Transverse colon (tissue), 4 donors: Measurements from ENCODE around the gene ELAVL3. TPM values are rescaled to one million over a fixed set of nuclear protein-coding genes. Genes with fewer than 3 reads are reported as not detected.

Source experiments
- DNase-seq: peaks from one replicate; pipeline ENCODE4 v3.0.0-alpha.2; 2019
- H3K27ac ChIP-seq, 4 donors: fragments of 200-600 bp; sonication (generic); 2 replicates each; pipeline ENCODE4 v1.5.1; 2016 to 2018; ENCODE audit warnings: inconsistent platforms in 4 of 4
- H3K27me3 ChIP-seq: fragments of 200-600 bp; sonication (generic); 2 replicates; pipeline ENCODE4 v1.5.1; 2017; ENCODE audit warnings: inconsistent platforms
- H3K36me3 ChIP-seq, 4 donors: fragments of 200-600 bp; sonication (generic); 2 replicates each; pipeline ENCODE4 v1.5.1; 2017 to 2019; ENCODE audit warnings: inconsistent platforms in 4 of 4
- H3K4me1 ChIP-seq, 4 donors: fragments of 200-600 bp; sonication (generic); 2 replicates each; pipeline ENCODE4 v1.5.1; 2017 to 2020; ENCODE audit warnings: inconsistent platforms in 4 of 4
- H3K4me3 ChIP-seq, 4 donors: fragments of 200-600 bp; sonication (generic); 1 replicate in 1 of 4; 2 replicates in 3 of 4; pipeline versions ENCODE4 v1.5.1 to v1.6.1; 2017 to 2019; ENCODE audit warnings: inconsistent platforms in 4 of 4
- H3K9me3 ChIP-seq, 2 donors: fragments of 200-600 bp; sonication (generic); 2 replicates each; pipeline ENCODE4 v1.5.1; 2017 to 2019; ENCODE audit warnings: inconsistent platforms in 2 of 2
- EP300 ChIP-seq: sonication (generic); formaldehyde crosslinking; IDR thresholded peaks from one replicate; pipeline ENCODE4 v1.6.1; 2017; ENCODE audit warnings: antibody characterized with exemption, low read depth
- POLR2A ChIP-seq: fragments of 450-650 bp; IDR thresholded peaks from one replicate; pipeline ENCODE4 v1.6.1; 2016; ENCODE audit warnings: antibody characterized with exemption, mild to moderate bottlenecking, moderate library complexity
- POLR2AphosphoS5 ChIP-seq, 3 donors: sonication (generic); formaldehyde crosslinking; IDR thresholded peaks; one replicate each; pipeline ENCODE4 v1.6.1; 2016; ENCODE audit warnings: antibody characterized with exemption in 3 of 3
- WGBS, 2 donors: methylation state at CpG; one replicate each; pipeline ENCODE4 v1.1.5; 2018; ENCODE audit warnings: low coverage in 1 of 2; 5-methylcytosine and 5-hydroxymethylcytosine counted together
- in situ Hi-C, 4 donors: fragments of 200-750 bp; cut with MboI; loops; one replicate each; pipeline versions ENCODE4 v1.15.0 to v1.15.1; 2017; ENCODE audit warnings: low sequenced_read_pairs in 3 of 4, low pct_ligation_motif_present in 1 of 4, low pct_unique_long_range_greater_than_20kb in 1 of 4
- intact Hi-C: fragments of 100-400 bp; cut with DNase I; formaldehyde crosslinking; loops from one replicate; pipeline ENCODE4 v1.15.1; 2023; ENCODE audit warnings: low total_unique reads
- total RNA-seq, 4 donors: library from RNA; depleted of rRNA; stranded (reverse); fragments of >200 nt; gene quantifications; one replicate each; pipeline ENCODE4 v1.1.0, GENCODE V29; 2016
- TF ChIP-seq, protein P1 (sequence below), 5 experiments: fragments of 200-600 bp in 3 of 5; fragments of 450-650 bp in 2 of 5; sonication (generic) in 3 of 5; IDR thresholded peaks; 1 replicate in 2 of 5; 2 replicates in 3 of 5; pipeline ENCODE4 v1.5.1; 2016 to 2017; ENCODE audit warnings: antibody characterized with exemption in 5 of 5, inconsistent platforms in 3 of 5, mild to moderate bottlenecking in 2 of 5, moderate library complexity in 1 of 5

The ELAVL3 gene
- total RNA-seq, 4 donors from 2014 or later = 0.27 to 3.2 (median 1.3) TPM; not detected in 1

DNA sequence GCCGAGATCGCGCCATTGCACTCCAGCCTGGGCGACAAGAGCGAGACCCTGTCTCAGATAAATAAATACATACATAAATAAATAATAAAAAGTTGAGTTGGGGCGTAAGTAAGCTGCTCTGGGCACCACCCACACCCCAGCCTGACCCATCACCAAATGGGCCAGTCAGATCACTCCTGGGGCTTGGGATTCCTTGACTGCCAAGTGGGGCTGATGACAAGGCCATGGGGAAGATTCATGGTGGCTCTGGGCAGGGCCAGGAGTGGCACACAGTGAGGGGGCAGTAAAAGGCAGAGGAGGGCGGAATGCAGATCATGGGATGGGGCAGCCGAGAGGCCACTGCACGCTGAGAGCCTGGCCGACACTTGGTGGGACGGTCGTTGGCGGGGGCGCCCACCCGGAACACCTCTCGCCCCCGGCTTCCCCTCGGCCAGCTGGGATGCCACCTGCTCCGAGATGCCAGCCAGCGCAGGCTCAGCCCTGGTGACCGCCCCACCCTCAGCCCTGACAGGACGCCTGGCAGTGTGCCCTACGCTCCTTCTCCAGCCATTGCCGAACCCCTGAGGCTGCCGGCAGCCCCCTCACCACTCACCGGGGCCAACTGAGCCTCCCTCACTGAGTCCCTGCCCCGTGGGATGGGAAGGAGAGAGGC, 13.9 kb upstream of the ELAVL3 start:
- Histone ChIP-seq H3K4me1 (peaks cover 0 to 5% (median 3%) of the 10 kb centered on the region in 4 donors), H3K4me3 (no peak overlapping the region), H3K9me3 (no peaks in the 10 kb centered on the region), H3K27ac (no peak overlapping the region), H3K36me3 (no peaks in the 10 kb centered on the region), H3K27me3 (no peaks in the 10 kb centered on the region)
- in situ Hi-C loops = loop anchor here in 2 of 4 donors (25.0 kb wide), 2 partner anchors 107 to 207 kb away; partner anchors contain the start of genes EPOR (in 1 of the 2) and TSPAN16 (in 1 of the 2)
- 93 to 100% methylated on average over 1 to 25 of the region's 27 CpGs for WGBS, 2 donors
- intact Hi-C loops = no loop called here
- no peak for DNase-seq
- TF ChIP-seq POLR2A (no peak), POLR2AphosphoS5 (IDR thresholded peaks at IDR 0.05) (no peak), EP300 (no peak)
- TF ChIP-seq, protein P1, sequence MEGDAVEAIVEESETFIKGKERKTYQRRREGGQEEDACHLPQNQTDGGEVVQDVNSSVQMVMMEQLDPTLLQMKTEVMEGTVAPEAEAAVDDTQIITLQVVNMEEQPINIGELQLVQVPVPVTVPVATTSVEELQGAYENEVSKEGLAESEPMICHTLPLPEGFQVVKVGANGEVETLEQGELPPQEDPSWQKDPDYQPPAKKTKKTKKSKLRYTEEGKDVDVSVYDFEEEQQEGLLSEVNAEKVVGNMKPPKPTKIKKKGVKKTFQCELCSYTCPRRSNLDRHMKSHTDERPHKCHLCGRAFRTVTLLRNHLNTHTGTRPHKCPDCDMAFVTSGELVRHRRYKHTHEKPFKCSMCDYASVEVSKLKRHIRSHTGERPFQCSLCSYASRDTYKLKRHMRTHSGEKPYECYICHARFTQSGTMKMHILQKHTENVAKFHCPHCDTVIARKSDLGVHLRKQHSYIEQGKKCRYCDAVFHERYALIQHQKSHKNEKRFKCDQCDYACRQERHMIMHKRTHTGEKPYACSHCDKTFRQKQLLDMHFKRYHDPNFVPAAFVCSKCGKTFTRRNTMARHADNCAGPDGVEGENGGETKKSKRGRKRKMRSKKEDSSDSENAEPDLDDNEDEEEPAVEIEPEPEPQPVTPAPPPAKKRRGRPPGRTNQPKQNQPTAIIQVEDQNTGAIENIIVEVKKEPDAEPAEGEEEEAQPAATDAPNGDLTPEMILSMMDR (IDR thresholded peaks at IDR 0.05) = no peak

DNA sequence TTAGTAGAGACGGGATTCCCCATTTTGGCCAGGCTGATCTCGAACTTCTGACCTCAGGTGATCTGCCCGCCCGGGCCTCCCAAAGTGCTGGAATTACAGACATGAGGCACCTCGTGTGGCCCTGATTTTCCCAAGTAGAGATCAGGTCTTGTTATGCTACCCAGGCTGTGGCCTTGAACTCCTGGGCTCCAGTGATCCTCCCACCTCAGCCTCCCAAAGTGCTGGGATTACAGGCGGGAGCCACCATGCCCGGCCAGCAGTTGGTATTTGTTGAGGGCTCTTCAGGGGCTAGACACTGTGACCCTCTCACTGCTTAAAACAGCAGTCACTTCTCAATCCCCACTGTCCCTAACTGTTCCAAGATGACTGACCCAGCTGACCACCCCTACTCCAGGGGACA, 8.5 kb upstream of the ELAVL3 start:
- Histone ChIP-seq H3K4me3 (no peak overlapping the region), H3K27ac (no peak overlapping the region), H3K36me3 (peaks cover 0 to 4% (median 0%) of the 10 kb centered on the region in 4 donors), H3K27me3 (no peaks in the 10 kb centered on the region), H3K4me1 (peaks cover 0 to 5% (median 3%) of the 10 kb centered on the region in 4 donors), H3K9me3 (no peaks in the 10 kb centered on the region)
- intact Hi-C loops = no loop called here
- 80% methylated on average over 7 of the region's 7 CpGs; no CpG with 5 or more reads in 1 of the 2 donors for WGBS, 2 donors
- TF ChIP-seq, protein P1 (IDR thresholded peaks at IDR 0.05) = no peak
- DNase-seq = no peak
- in situ Hi-C loops = loop anchor here in 2 of 4 donors (25.0 kb wide), 2 partner anchors 102 to 202 kb away; partner anchors contain the start of genes EPOR (in 1 of the 2) and TSPAN16 (in 1 of the 2)

DNA sequence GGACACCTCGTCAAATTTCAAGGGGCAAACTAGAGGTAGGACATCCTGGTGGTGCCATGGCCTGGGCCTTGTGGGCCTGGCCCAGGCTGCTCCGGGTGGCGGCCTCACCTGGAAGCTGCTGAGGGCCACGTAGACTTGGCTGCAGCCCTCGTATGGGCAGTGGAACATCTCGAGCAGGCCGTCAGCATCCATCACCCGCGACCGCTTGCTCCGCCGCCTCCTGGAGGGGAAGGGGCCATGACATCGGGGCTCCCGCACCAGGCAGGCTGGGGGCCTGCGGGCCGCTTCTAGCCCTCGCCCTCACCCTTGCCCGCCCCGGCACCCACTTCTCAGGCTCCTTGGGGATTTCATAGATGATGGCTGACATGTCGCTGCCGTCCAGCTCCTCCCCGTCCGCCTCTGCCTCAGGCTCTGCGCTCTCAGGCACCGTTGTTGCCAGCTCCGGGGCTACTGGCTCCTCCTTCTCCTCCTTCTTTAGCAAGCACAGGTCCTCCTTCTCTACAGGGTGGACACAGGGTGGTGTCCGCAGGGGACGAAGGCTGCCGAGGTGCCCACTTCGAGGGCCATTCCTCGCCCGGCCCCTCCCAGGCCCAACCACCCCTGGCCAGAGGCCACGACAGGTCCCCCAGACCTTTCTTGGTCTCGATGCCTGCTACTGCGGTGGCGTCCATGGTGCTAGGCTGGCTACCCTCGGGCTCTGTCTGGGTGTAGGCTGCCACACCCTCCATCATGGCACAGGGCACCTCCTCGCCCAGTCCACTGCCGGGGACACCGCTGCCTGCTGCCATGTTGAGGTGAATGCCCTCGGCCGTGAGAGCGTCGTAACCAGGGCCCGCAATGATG, 6.0 kb upstream of the ELAVL3 start:
- no peak for DNase-seq
- Histone ChIP-seq H3K9me3 (no peaks in the 10 kb centered on the region), H3K36me3 (peaks cover 0 to 4% (median 0%) of the 10 kb centered on the region in 4 donors), H3K4me3 (no peak overlapping the region), H3K27me3 (peaks cover 23% of the 10 kb centered on the region), H3K27ac (no peak overlapping the region), H3K4me1 (peaks cover 6 to 19% (median 11%) of the 10 kb centered on the region in 4 donors)
- 87 to 91% methylated on average over 9 to 45 of the region's 45 CpGs for WGBS, 2 donors
- TF ChIP-seq POLR2AphosphoS5 (IDR thresholded peaks at IDR 0.05) (no peak), POLR2A (no peak), EP300 (no peak)
- TF ChIP-seq, protein P1 (IDR thresholded peaks at IDR 0.05) = no peak
- intact Hi-C loops (no loop called here), in situ Hi-C loops (loop anchor here in 2 of 4 donors (25.0 kb wide), 2 partner anchors 100 to 200 kb away; partner anchors contain the start of genes EPOR (in 1 of the 2) and TSPAN16 (in 1 of the 2))

DNA sequence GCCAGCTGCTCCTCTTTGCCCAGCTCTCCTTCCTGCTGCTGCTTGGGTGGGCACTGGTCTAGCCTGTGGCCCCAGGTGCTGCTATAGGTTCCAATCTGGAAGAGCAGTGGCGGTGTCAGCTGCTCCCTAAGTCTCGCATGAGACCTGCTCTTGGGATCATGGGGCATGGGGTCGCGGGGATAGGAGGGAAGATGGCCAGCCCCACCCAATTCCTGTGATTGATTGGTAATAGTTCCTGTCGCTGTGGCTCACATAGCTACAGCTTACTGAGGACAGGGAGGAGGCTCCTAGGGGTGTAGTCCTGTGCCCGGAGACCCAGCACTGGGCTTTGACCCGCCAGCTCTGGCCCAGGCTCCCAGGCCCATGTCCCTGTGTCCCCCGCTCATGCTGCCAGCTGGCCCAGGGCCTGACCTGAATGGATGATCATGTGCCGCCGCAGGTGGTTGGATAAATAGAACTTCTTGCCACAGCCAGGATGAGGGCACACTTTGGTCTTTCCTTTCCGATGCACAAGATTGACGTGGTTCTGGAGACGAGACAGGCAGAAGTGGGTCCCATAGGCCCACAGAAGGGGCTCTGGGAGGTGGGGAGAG, 4.5 kb upstream of the ELAVL3 start:
- DNase-seq = no peak
- no peaks in the 10 kb centered on the region for H3K9me3 ChIP-seq
- WGBS, 2 donors = 93% methylated on average over 13 of the region's 13 CpGs; no CpG with 5 or more reads in 1 of the 2 donors
- peaks cover 0 to 4% (median 0%) of the 10 kb centered on the region in 4 donors for H3K36me3 ChIP-seq
- H3K4me3 ChIP-seq = no peak overlapping the region
- no peak overlapping the region for H3K27ac ChIP-seq
- TF ChIP-seq POLR2AphosphoS5 (IDR thresholded peaks at IDR 0.05) (no peak), POLR2A (no peak), EP300 (no peak)
- TF ChIP-seq, protein P1 (IDR thresholded peaks at IDR 0.05) = no peak
- peaks cover 7 to 20% (median 14%) of the 10 kb centered on the region in 4 donors for H3K4me1 ChIP-seq
- in situ Hi-C loops (loop anchor here in 2 of 4 donors (25.0 kb wide), 2 partner anchors 98 to 198 kb away; partner anchors contain the start of genes EPOR (in 1 of the 2) and TSPAN16 (in 1 of the 2)), intact Hi-C loops (no loop called here)
- H3K27me3 ChIP-seq = peaks cover 38% of the 10 kb centered on the region
